ENCODE measurements around the gene CANT1. TPM values are rescaled to one million over a fixed set of nuclear protein-coding genes. Genes with fewer than 3 reads are reported as not detected.

The CANT1 gene
- total RNA-seq, 1 experiment from 2014 or later = 33.0 TPM

DNA sequence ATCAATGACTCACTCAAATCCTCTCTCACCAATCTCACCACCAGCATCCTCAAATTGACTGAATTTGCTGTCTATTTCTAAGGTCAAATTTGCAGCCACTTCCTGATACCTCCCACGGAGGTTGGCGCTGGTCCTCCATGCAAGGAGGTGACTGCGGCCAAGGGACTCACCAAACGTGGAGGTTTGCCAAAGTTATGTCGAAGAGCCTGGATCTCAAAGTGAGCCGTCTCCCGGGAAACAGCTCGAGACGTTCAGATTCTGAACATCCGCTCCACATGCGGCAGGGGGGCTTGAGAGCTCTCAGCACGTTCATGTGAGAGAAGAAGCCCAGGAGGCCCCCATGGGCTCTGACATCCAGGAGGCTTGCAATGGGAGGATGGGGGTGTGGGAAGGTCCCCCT, 52.4 kb downstream of the CANT1 start:
- Histone ChIP-seq H3K23me2 (ENCODE audit: insufficient read length, low read depth, low read length, poor library complexity, severe bottlenecking) (no peaks in the 10 kb centered on the region), H2AK5ac (ENCODE audit: insufficient read length, low read length) (no peak overlapping the region), H3K18ac (ENCODE audit: insufficient read length, low read depth, low read length) (no peak overlapping the region), H2BK5ac (ENCODE audit: insufficient read length, low read length) (no peak overlapping the region), H4K5ac (ENCODE audit: insufficient read length, low read depth, low read length) (no peak overlapping the region), H2BK20ac (ENCODE audit: low read depth, low read length, poor library complexity, severe bottlenecking) (no peak overlapping the region), H3K4ac (ENCODE audit: low read depth, low read length) (no peak overlapping the region), H3K4me1 (ENCODE audit: insufficient read depth, low read length) (no peaks in the 10 kb centered on the region), H3K23ac (ENCODE audit: insufficient read length, low read depth, low read length) (no peak overlapping the region), H3K79me2 (ENCODE audit: insufficient read depth, low read length) (no peaks in the 10 kb centered on the region), H3K56ac (ENCODE audit: insufficient read length, low read depth, low read length) (no peak overlapping the region), H3K79me1 (ENCODE audit: insufficient read depth, low read depth, low read length, poor library complexity, severe bottlenecking) (no peaks in the 10 kb centered on the region), H4K20me1 (ENCODE audit: control insufficient read depth, insufficient read depth, insufficient read length) (no peaks in the 10 kb centered on the region), H3T11ph (ENCODE audit: low read length) (no peak overlapping the region), H2BK15ac (ENCODE audit: low read depth, low read length) (no peak overlapping the region), H2BK12ac (ENCODE audit: insufficient read length, low read depth, low read length) (no peak overlapping the region), H2AFZ (ENCODE audit: low read length) (no peak overlapping the region), H3K9ac (ENCODE audit: extremely low read depth, insufficient read length, low read length) (no peak overlapping the region), H3K4me2 (ENCODE audit: insufficient read depth, insufficient read length, low read length) (no peak overlapping the region), H3K27me3 (ENCODE audit: insufficient read depth, low read length) (no peaks in the 10 kb centered on the region), H4K91ac (ENCODE audit: insufficient read length, low read depth, low read length) (no peak overlapping the region), H4K8ac (replicated peaks; ENCODE audit: insufficient read length, low read depth, low read length) (no peak overlapping the region), H3K27ac (ENCODE audit: insufficient read length, low read depth, low read length) (no peak overlapping the region), H2BK120ac (ENCODE audit: low read depth, low read length, poor library complexity, severe bottlenecking) (no peak overlapping the region), H3K9me3 (ENCODE audit: control insufficient read depth, low read depth, low read length) (no peaks in the 10 kb centered on the region), H3K14ac (ENCODE audit: insufficient read depth, low read length) (no peak overlapping the region)
- H3K36me3 Mint-ChIP-seq (ENCODE audit: insufficient read depth in 1 of 3, low read depth in 3 of 3) = no peaks in the 10 kb centered on the region
- no CpG with 5 or more reads among the region's 12 CpGs for WGBS (ENCODE audit: extremely low coverage, insufficient read length, low lambda C conversion rate)
- DNase-seq = no peak
- TF ChIP-seq, protein P1, sequence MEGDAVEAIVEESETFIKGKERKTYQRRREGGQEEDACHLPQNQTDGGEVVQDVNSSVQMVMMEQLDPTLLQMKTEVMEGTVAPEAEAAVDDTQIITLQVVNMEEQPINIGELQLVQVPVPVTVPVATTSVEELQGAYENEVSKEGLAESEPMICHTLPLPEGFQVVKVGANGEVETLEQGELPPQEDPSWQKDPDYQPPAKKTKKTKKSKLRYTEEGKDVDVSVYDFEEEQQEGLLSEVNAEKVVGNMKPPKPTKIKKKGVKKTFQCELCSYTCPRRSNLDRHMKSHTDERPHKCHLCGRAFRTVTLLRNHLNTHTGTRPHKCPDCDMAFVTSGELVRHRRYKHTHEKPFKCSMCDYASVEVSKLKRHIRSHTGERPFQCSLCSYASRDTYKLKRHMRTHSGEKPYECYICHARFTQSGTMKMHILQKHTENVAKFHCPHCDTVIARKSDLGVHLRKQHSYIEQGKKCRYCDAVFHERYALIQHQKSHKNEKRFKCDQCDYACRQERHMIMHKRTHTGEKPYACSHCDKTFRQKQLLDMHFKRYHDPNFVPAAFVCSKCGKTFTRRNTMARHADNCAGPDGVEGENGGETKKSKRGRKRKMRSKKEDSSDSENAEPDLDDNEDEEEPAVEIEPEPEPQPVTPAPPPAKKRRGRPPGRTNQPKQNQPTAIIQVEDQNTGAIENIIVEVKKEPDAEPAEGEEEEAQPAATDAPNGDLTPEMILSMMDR (conservative IDR thresholded peaks at IDR 0.05) = no peak
- no peak overlapping the region for H3K27ac Mint-ChIP-seq
- H3K9me3 Mint-ChIP-seq = no peaks in the 10 kb centered on the region; a peak in 1 of 5 replicates
- no peak overlapping the region for H3K4me3 Mint-ChIP-seq
- H3K27me3 Mint-ChIP-seq (ENCODE audit: low read depth) = no peaks in the 10 kb centered on the region; the same call in none of the 2 replicates
- peaks cover 0 to 21% of the 10 kb centered on the region in 2 experiments; a peak in 2 of 4 replicates for H3K4me1 Mint-ChIP-seq
